MCF 10A (cell line): ENCODE measurements around the gene PRM2. TPM values are rescaled to one million over a fixed set of nuclear protein-coding genes. Genes with fewer than 3 reads are reported as not detected.
A peak's percentile ranks its signal among the peaks of the same experiment; 100 is the strongest.

Source experiments
- BruUV-seq: library from RNA; stranded (reverse); fragments of 400-500 nt; replicated peaks from 2 replicates; lab custom pipeline; 2021; lab: Mats Ljungman, UMichigan
- CTCF ChIA-PET: fragments of 300-600 bp; sonication (Branson Sonifier 250); formaldehyde crosslinking; extraction: SDS; loops from one replicate; lab custom pipeline; 2021; ENCODE audit warnings: antibody characterized with exemption, inconsistent platforms; lab: Yijun Ruan, JAX
- POLR2A ChIA-PET: fragments of 300-600, 350-650 bp; sonication (Branson Sonifier 250); formaldehyde crosslinking; extraction: SDS; loops from one replicate; lab custom pipeline; 2020; ENCODE audit warnings: antibody characterized with exemption, inconsistent platforms; lab: Yijun Ruan, JAX
- DNase-seq: peaks from one replicate; pipeline ENCODE4 v3.0.0-alpha.2; 2018; ENCODE audit not compliant: unreplicated experiment
- H3K27ac Mint-ChIP-seq: one replicate; pipeline ENCODE4 v1.8.0; 2022; ENCODE audit warnings: mild to moderate bottlenecking, low read depth, mixed read lengths; ENCODE audit not compliant: unreplicated experiment
- H3K27me3 Mint-ChIP-seq: one replicate; pipeline ENCODE4 v1.8.0; 2022; ENCODE audit warnings: mixed read lengths; ENCODE audit not compliant: insufficient read depth, unreplicated experiment
- H3K36me3 Mint-ChIP-seq: one replicate; pipeline ENCODE4 v1.8.0; 2022; ENCODE audit warnings: mild to moderate bottlenecking, moderate library complexity, mixed read lengths; ENCODE audit not compliant: insufficient read depth, unreplicated experiment
- H3K4me1 Mint-ChIP-seq: one replicate; pipeline ENCODE4 v1.8.0; 2022; ENCODE audit warnings: mixed read lengths; ENCODE audit not compliant: insufficient read depth, unreplicated experiment
- H3K4me3 Mint-ChIP-seq: one replicate; pipeline ENCODE4 v1.8.0; 2022; ENCODE audit warnings: mild to moderate bottlenecking, moderate library complexity, mixed read lengths; ENCODE audit not compliant: unreplicated experiment
- H3K9me3 Mint-ChIP-seq: one replicate; pipeline ENCODE4 v1.8.0; 2022; ENCODE audit warnings: mixed read lengths; ENCODE audit not compliant: unreplicated experiment
- CTCF ChIP-seq: fragments of 200-600 bp; IDR thresholded peaks from one replicate; pipeline ENCODE4 v1.8.0; 2022; ENCODE audit warnings: antibody characterized with exemption, mild to moderate bottlenecking; ENCODE audit not compliant: unreplicated experiment
- intact Hi-C: fragments of 100-400 bp; cut with micrococcal nuclease; formaldehyde crosslinking; loops from 2 replicates; pipeline ENCODE4 v1.14.1; 2022
- total RNA-seq: library from RNA; stranded (reverse); gene quantifications from 2 replicates; pipeline ENCODE4 v1.2.3, GENCODE V29; 2022

PRM2 gene
- total RNA-seq, 1 experiment from 2014 or later = not detected

DNA sequence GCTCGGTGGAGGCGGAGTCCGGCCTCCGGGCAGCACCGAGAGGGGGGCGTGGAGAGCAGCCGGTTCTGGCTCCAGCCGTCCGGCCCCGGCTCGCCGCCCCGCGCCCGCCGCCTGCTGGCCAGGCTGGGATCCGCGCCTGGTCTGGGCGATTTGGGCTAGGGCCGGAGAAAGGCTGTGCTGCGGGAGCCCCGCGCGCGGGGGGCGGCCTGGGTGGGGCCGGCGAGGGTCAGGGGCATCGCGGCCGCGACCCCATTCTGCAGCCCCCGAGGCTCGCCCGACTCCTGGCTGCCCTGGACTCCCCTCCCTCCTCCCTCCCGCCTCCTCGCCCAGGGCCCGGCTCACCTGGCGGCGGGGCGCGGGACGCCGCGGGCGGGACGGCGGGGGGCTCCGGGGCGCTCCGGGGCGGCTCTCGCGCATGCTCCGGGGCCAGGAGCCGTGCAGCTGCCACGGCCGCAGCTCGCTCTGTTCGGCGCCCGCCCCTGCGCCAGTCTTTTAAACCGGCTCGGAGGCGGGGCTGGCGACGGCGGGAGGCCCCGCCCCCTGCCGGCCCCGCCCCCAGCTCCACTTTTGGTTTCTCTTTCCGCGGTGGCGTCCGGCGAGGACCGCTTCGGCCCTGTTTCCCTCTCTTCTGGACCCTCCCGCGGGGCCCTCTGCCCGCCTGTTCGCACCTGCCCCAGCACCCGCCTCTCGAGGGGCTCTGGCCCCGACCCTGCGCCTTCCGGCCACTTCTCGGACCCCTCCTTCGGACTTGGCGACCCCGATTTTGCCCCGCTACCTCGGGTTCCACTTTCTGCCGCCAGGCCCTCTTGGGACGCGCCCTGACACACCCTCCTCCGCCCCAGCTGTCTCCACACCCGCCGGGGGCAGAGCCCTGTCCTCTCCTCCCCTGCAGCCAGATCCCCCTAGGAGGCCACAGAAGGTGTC is 20.3 kb downstream of the PRM2 start, which contains the start of gene SOCS1:
Gene SOCS1 (minus strand): TSS at position 468 of the 924 bp plus-strand sequence. CDS start 726 bp downstream, outside the sequence.
- peak; percentile 80 for DNase-seq
- Mint-ChIP-seq H3K27ac (peak within 1 kb of the TSS; percentile 98), H3K36me3 (peaks cover 16% of the 10 kb centered on the region), H3K27me3 (no peaks in the 10 kb centered on the region), H3K9me3 (no peaks in the 10 kb centered on the region), H3K4me1 (peaks cover 8% of the 10 kb centered on the region), H3K4me3 (peak within 1 kb of the TSS; percentile 97)
- peak; percentile 95 for TF ChIP-seq CTCF
- intact Hi-C loops = loop anchor here (2.0 to 10.0 kb wide), 5 partner anchors 54 to 154 kb away; no protein-coding TSS in a partner anchor
- ChIA-PET CTCF (interaction anchor here (0.5 to 11.0 kb wide), 57 partner anchors 9 to 1186 kb away, joined by 3 to 342 read pairs (median 4); no protein-coding TSS in a partner anchor), POLR2A (interaction anchor here (0.6 to 3.2 kb wide), 30 partner anchors 12 to 552 kb away, joined by 3 to 26 read pairs (median 4); partner anchors contain the start of genes CLEC16A and TNP2)
- no TSS peak for BruUV-seq

GRCh38 chr16:11254913-11255736 is 21.2 kb downstream of the PRM2 start:
- BruUV-seq = no TSS peak
- ChIA-PET CTCF (interaction anchor here (0.5 to 11.0 kb wide), 49 partner anchors 8 to 937 kb away, joined by 3 to 342 read pairs (median 4); no protein-coding TSS in a partner anchor), POLR2A (interaction anchor here (0.7 to 3.2 kb wide), 16 partner anchors 100 to 311 kb away, joined by 3 to 26 read pairs (median 4); no protein-coding TSS in a partner anchor)
- Mint-ChIP-seq H3K27ac (no peak overlapping the region), H3K4me3 (peak overlapping the region; percentile 97), H3K36me3 (peaks cover 16% of the 10 kb centered on the region), H3K4me1 (peaks cover 8% of the 10 kb centered on the region), H3K9me3 (no peaks in the 10 kb centered on the region), H3K27me3 (no peaks in the 10 kb centered on the region)
- intact Hi-C loops = loop anchor here (5.0 to 10.0 kb wide), 4 partner anchors 53 to 153 kb away; no protein-coding TSS in a partner anchor
- no peak for TF ChIP-seq CTCF
- no peak for DNase-seq

DNA sequence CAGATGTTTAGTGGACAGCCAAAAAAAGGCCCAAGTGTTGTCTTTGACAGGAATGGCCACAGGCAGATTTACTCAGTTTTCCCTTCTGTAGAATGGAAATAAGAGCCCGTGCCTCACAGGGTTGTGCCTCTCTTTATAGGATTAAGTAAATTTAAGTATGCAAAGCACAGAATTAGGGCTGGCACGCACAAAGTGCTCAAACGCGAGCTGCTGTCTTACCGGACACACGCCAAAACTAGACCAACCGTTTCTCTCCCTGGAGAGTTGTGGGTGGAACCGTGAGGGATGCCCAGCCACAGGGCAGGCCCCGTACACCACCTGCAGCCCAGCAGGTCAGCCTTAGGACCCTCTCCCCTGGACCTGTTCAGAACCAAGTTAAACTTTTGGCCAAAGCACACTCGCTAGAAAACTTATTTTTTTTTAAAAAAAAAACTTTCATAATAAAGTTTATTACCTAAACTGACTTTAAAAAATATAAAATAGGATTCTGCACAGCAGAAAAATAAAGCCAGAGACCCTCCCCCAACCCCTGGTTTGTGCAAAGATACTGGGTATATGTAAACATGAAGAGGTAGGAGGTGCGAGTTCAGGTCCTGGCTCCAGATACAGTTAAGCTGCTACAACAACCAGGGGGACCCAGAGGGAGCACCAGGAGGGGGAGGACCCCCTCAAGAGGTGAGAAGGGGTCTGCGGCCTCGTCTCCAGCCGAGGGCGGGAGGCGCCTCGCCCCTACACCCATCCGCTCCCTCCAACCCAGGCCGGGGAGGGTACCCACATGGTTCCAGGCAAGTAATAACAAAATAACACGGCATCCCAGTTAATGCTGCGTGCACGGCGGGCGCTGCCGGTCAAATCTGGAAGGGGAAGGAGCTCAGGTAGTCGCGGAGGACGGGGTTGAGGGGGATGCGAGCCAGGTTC is 22.0 kb downstream of the PRM2 start:
- Mint-ChIP-seq H3K27ac (no peak overlapping the region), H3K36me3 (peaks cover 16% of the 10 kb centered on the region)
- BruUV-seq = TSS peak; percentile 42

More for the DNA sequence above, 22.0 kb downstream of the PRM2 start:
- DNase-seq = no peak
- H3K27me3 Mint-ChIP-seq = no peaks in the 10 kb centered on the region
- H3K4me1 Mint-ChIP-seq = peaks cover 8% of the 10 kb centered on the region
- H3K4me3 Mint-ChIP-seq = peak overlapping the region; percentile 97
- no peak for TF ChIP-seq CTCF
- intact Hi-C loops = loop anchor here (10.0 kb wide), 1 partner anchor 119 kb away; no protein-coding TSS in a partner anchor
- no peaks in the 10 kb centered on the region for H3K9me3 Mint-ChIP-seq
- ChIA-PET POLR2A (interaction anchor here (0.7 to 1.1 kb wide), 2 partner anchors 103 to 274 kb away, joined by 3 read pairs; no protein-coding TSS in a partner anchor), CTCF (interaction anchor here (0.6 to 11.0 kb wide), 19 partner anchors 21 to 739 kb away, joined by 3 to 342 read pairs (median 4); no protein-coding TSS in a partner anchor)
